ENCODE measurements around the gene TSC2.
A peak's percentile ranks its signal among the peaks of the same experiment; 100 is the strongest.

The TSC2 gene

GRCh38 chr16:2047330-2048115 is at the start of gene TSC2, which contains the start of gene NTHL1:
Gene TSC2 (plus strand): TSS chr16:2047985. CDS start chr16:2048616, 631 bp downstream.
Gene NTHL1 (minus strand): TSS chr16:2047834. CDS start chr16:2047823, 11 bp downstream.
- Histone ChIP-seq H3K4me3 (peak within 1 kb of the TSS; percentile 70), H3K9me3 (no peaks in the 10 kb centered on the region), H3K27me3 (ENCODE audit: low read depth) (no peaks in the 10 kb centered on the region), H3K4me1 (peaks cover 10% of the 10 kb centered on the region), H3K36me3 (replicated peaks) (peaks cover 4% of the 10 kb centered on the region)
- in situ Hi-C loops (cut with MboI; ENCODE audit: low sequenced_read_pairs): no loop called here
- DNase-seq (ENCODE audit: low spot score in 2 of 2): peak; percentile 94 to 97

- Histone ChIP-seq H3K27me3 (ENCODE audit: low read depth) (no peaks in the 10 kb centered on the region), H3K36me3 (replicated peaks) (peaks cover 63% of the 10 kb centered on the region), H3K9me3 (no peaks in the 10 kb centered on the region), H3K4me3 (no peak overlapping the region), H3K4me1 (no peaks in the 10 kb centered on the region)
- no peak for DNase-seq (ENCODE audit: low spot score in 2 of 2)
- in situ Hi-C loops (cut with MboI; ENCODE audit: low sequenced_read_pairs): loop anchor here (25.0 kb wide), 1 partner anchor 514 kb away; the partner anchor contains the start of genes AMDHD2 and ATP6V0C
These were observed 49.4 kb upstream of the TSC2 start for GRCh38 chr16:1998360-1998835.

GRCh38 chr16:1998852-1999801 is 48.7 kb upstream of the TSC2 start:
- in situ Hi-C loops (cut with MboI; ENCODE audit: low sequenced_read_pairs): loop anchor here (25.0 kb wide), 1 partner anchor 513 kb away; the partner anchor contains the start of genes AMDHD2 and ATP6V0C
- DNase-seq (ENCODE audit: low spot score in 2 of 2): no peak
- Histone ChIP-seq H3K9me3 (no peaks in the 10 kb centered on the region), H3K36me3 (replicated peaks) (peaks cover 65% of the 10 kb centered on the region), H3K4me3 (no peak overlapping the region), H3K4me1 (peaks cover 2% of the 10 kb centered on the region), H3K27me3 (ENCODE audit: low read depth) (no peaks in the 10 kb centered on the region)

GRCh38 chr16:1999866-2000514 is 47.8 kb upstream of the TSC2 start:
- no peak for DNase-seq (ENCODE audit: low spot score in 2 of 2)
- H3K4me1 ChIP-seq: peaks cover 5% of the 10 kb centered on the region
- H3K9me3 ChIP-seq: no peaks in the 10 kb centered on the region
- in situ Hi-C loops (cut with MboI; ENCODE audit: low sequenced_read_pairs): loop anchor here (25.0 kb wide), 1 partner anchor 512 kb away; the partner anchor contains the start of genes AMDHD2 and ATP6V0C
- no peaks in the 10 kb centered on the region for H3K27me3 ChIP-seq (ENCODE audit: low read depth)
- H3K4me3 ChIP-seq: no peak overlapping the region
- peaks cover 65% of the 10 kb centered on the region for H3K36me3 ChIP-seq (replicated peaks)

- Histone ChIP-seq H3K27me3 (ENCODE audit: low read depth) (no peaks in the 10 kb centered on the region), H3K9me3 (no peaks in the 10 kb centered on the region), H3K4me3 (no peak overlapping the region), H3K36me3 (replicated peaks) (peaks cover 71% of the 10 kb centered on the region), H3K4me1 (peaks cover 5% of the 10 kb centered on the region)
- in situ Hi-C loops (cut with MboI; ENCODE audit: low sequenced_read_pairs): no loop called here
- no peak for DNase-seq (ENCODE audit: low spot score in 2 of 2)
These were observed 46.8 kb upstream of the TSC2 start for GRCh38 chr16:2001035-2001434.

GRCh38 chr16:2001456-2002355 is 46.1 kb upstream of the TSC2 start:
- in situ Hi-C loops (cut with MboI; ENCODE audit: low sequenced_read_pairs): no loop called here

GRCh38 chr16:2002406-2003230 is 45.2 kb upstream of the TSC2 start:
- Histone ChIP-seq H3K36me3 (replicated peaks) (peaks cover 67% of the 10 kb centered on the region), H3K27me3 (ENCODE audit: low read depth) (no peaks in the 10 kb centered on the region), H3K9me3 (no peaks in the 10 kb centered on the region), H3K4me1 (peaks cover 11% of the 10 kb centered on the region), H3K4me3 (no peak overlapping the region)
- no peak for DNase-seq (ENCODE audit: low spot score in 2 of 2)
- in situ Hi-C loops (cut with MboI; ENCODE audit: low sequenced_read_pairs): no loop called here

More at GRCh38 chr16:2001456-2002355, 46.1 kb upstream of the TSC2 start:
- no peaks in the 10 kb centered on the region for H3K9me3 ChIP-seq
- no peak overlapping the region for H3K4me3 ChIP-seq
- peaks cover 5% of the 10 kb centered on the region for H3K4me1 ChIP-seq
- DNase-seq (ENCODE audit: low spot score in 2 of 2): no peak
- H3K36me3 ChIP-seq (replicated peaks): peaks cover 71% of the 10 kb centered on the region
- H3K27me3 ChIP-seq (ENCODE audit: low read depth): no peaks in the 10 kb centered on the region

GRCh38 chr16:2003231-2003826 is 44.5 kb upstream of the TSC2 start:
- Histone ChIP-seq H3K36me3 (replicated peaks) (peaks cover 69% of the 10 kb centered on the region), H3K4me3 (no peak overlapping the region), H3K4me1 (peaks cover 18% of the 10 kb centered on the region), H3K27me3 (ENCODE audit: low read depth) (no peaks in the 10 kb centered on the region), H3K9me3 (no peaks in the 10 kb centered on the region)
- in situ Hi-C loops (cut with MboI; ENCODE audit: low sequenced_read_pairs): no loop called here
- DNase-seq (ENCODE audit: low spot score in 2 of 2): no peak

- no peak overlapping the region; the same call in 1 of the 2 replicates for H3K4me3 ChIP-seq
These were observed 43.8 kb upstream of the TSC2 start for GRCh38 chr16:2003827-2004641.

GRCh38 chr16:2004795-2005517 is 42.8 kb upstream of the TSC2 start:
- H3K9me3 ChIP-seq: no peaks in the 10 kb centered on the region
- in situ Hi-C loops (cut with MboI; ENCODE audit: low sequenced_read_pairs): no loop called here
- no peak for DNase-seq (ENCODE audit: low spot score in 2 of 2)

More at GRCh38 chr16:2003827-2004641, 43.8 kb upstream of the TSC2 start:
- in situ Hi-C loops (cut with MboI; ENCODE audit: low sequenced_read_pairs): no loop called here
- H3K9me3 ChIP-seq: no peaks in the 10 kb centered on the region
- DNase-seq (ENCODE audit: low spot score in 2 of 2): peak; percentile 90 to 98
- H3K36me3 ChIP-seq (replicated peaks): peaks cover 64% of the 10 kb centered on the region
- H3K27me3 ChIP-seq (ENCODE audit: low read depth): no peaks in the 10 kb centered on the region
- peaks cover 21% of the 10 kb centered on the region for H3K4me1 ChIP-seq

More at GRCh38 chr16:2004795-2005517, 42.8 kb upstream of the TSC2 start:
- Histone ChIP-seq H3K4me1 (peaks cover 21% of the 10 kb centered on the region), H3K36me3 (replicated peaks) (peaks cover 55% of the 10 kb centered on the region), H3K4me3 (no peak overlapping the region), H3K27me3 (ENCODE audit: low read depth) (no peaks in the 10 kb centered on the region)
